Neuronal stem cell (in vitro differentiated cells): ENCODE results near the gene LSAMP. TPM values are rescaled to one million over a fixed set of nuclear protein-coding genes. Genes with fewer than 3 reads are reported as not detected.
"Not testable (repeated sequence)": the region's sequence is repeated elsewhere in the genome, so short reads cannot be mapped to it uniquely, and the experiment has no call there.

Experiments used
- DNase-seq: peaks from one replicate; pipeline ENCODE4 v3.0.0-alpha.2; 2013; ENCODE audit warnings: low spot score
- H2AFZ ChIP-seq: one replicate; pipeline ENCODE4 v1.6.1; 2013; ENCODE audit warnings: mild to moderate bottlenecking, low read length, inconsistent platforms
- H2AK5ac ChIP-seq: 2 replicates; pipeline ENCODE4 v1.6.1; 2013; ENCODE audit warnings: low read depth, mild to moderate bottlenecking, inconsistent platforms, low read length, moderate library complexity, mixed read lengths
- H2BK120ac ChIP-seq: 2 replicates; pipeline ENCODE4 v1.6.1; 2013; ENCODE audit warnings: low read depth, mild to moderate bottlenecking, inconsistent platforms, low read length, moderate library complexity, mixed read lengths
- H2BK12ac ChIP-seq: one replicate; pipeline ENCODE4 v1.6.1; 2013; ENCODE audit warnings: low read length, inconsistent platforms
- H2BK15ac ChIP-seq: 2 replicates; pipeline ENCODE4 v1.6.1; 2013; ENCODE audit warnings: mild to moderate bottlenecking, low read length, inconsistent platforms, mixed read lengths
- H2BK5ac ChIP-seq: one replicate; pipeline ENCODE4 v1.6.1; 2013; ENCODE audit warnings: inconsistent platforms, mild to moderate bottlenecking, low read length, moderate library complexity
- H3K14ac ChIP-seq: one replicate; pipeline ENCODE4 v1.6.1; 2013; ENCODE audit warnings: low read length, inconsistent platforms
- H3K18ac ChIP-seq: 2 replicates; pipeline ENCODE4 v1.6.1; 2013; ENCODE audit warnings: low read length, inconsistent platforms
- H3K23ac ChIP-seq: 2 replicates; pipeline ENCODE4 v1.6.1; 2013; ENCODE audit warnings: low read depth, mild to moderate bottlenecking, mixed read lengths, low read length, inconsistent platforms; ENCODE audit not compliant: poor library complexity
- H3K27ac ChIP-seq: replicated peaks from 3 replicates; pipeline ENCODE4 v1.5.1; 2013; ENCODE audit warnings: low read length, inconsistent platforms
- H3K27me3 ChIP-seq, 3 experiments: 2 replicates each; pipeline ENCODE4 v1.6.1; 2013; ENCODE audit warnings: low read length in 3 of 3, mild to moderate bottlenecking in 2 of 3, inconsistent platforms in 1 of 3, low read depth in 1 of 3, mixed read lengths in 1 of 3, moderate library complexity in 1 of 3; ENCODE audit not compliant: control insufficient read depth in 3 of 3, insufficient read depth in 3 of 3
- H3K36me3 ChIP-seq, 2 donors: replicated peaks in 1 of 2; 2 replicates each; pipeline ENCODE4 v1.6.1; 2013; ENCODE audit warnings: low read length in 2 of 2; ENCODE audit not compliant: control insufficient read depth in 2 of 2, insufficient read depth in 2 of 2
- H3K4ac ChIP-seq: 2 replicates; pipeline ENCODE4 v1.6.1; 2013; ENCODE audit warnings: inconsistent platforms, mild to moderate bottlenecking, low read length, moderate library complexity
- H3K4me1 ChIP-seq, 2 donors: 1 replicate in 1 of 2; 2 replicates in 1 of 2; pipeline ENCODE4 v1.6.1; 2013; ENCODE audit warnings: low read length in 2 of 2, low read depth in 1 of 2; ENCODE audit not compliant: control insufficient read depth in 2 of 2, insufficient read depth in 1 of 2
- H3K4me2 ChIP-seq: one replicate; pipeline ENCODE4 v1.6.1; 2013; ENCODE audit warnings: mild to moderate bottlenecking, low read length, inconsistent platforms; ENCODE audit not compliant: insufficient read depth, poor library complexity, severe bottlenecking
- H3K4me3 ChIP-seq, 2 donors: 2 replicates each; pipeline ENCODE4 v1.5.1; 2013; ENCODE audit warnings: low read length in 2 of 2, mild to moderate bottlenecking in 2 of 2, inconsistent platforms in 1 of 2, moderate library complexity in 1 of 2
- H3K79me1 ChIP-seq: one replicate; pipeline ENCODE4 v1.6.1; 2013; ENCODE audit warnings: low read depth, mild to moderate bottlenecking, inconsistent platforms, low read length, moderate library complexity
- H3K9ac ChIP-seq: one replicate; pipeline ENCODE4 v1.6.1; 2013; ENCODE audit warnings: mild to moderate bottlenecking, low read depth, low read length, inconsistent platforms; ENCODE audit not compliant: poor library complexity
- H3K9me3 ChIP-seq, 2 donors: replicated peaks in 1 of 2; 2 replicates each; pipeline versions ENCODE3 to v1.6.1; 2013; ENCODE audit warnings: low read length in 2 of 2, mild to moderate bottlenecking in 2 of 2, inconsistent platforms in 1 of 2, low read depth in 1 of 2, mixed read lengths in 1 of 2, moderate library complexity in 1 of 2; ENCODE audit not compliant: control insufficient read depth in 2 of 2, insufficient read depth in 1 of 2
- H4K8ac ChIP-seq: one replicate; pipeline ENCODE4 v1.6.1; 2013; ENCODE audit warnings: low read depth, mild to moderate bottlenecking, inconsistent platforms, low read length, moderate library complexity
- H4K91ac ChIP-seq: one replicate; pipeline ENCODE4 v1.6.1; 2013; ENCODE audit warnings: low read length, low read depth, mild to moderate bottlenecking, inconsistent platforms; ENCODE audit not compliant: poor library complexity
- WGBS, 2 donors: extraction: QIAGEN DNeasy Blood & Tissue Kit; methylation state at CpG; one replicate each; pipeline ENCODE4 v1.1.7; 2013; ENCODE audit warnings: missing lambda C conversion rate in 2 of 2, mixed read lengths in 1 of 2; ENCODE audit not compliant: insufficient read length in 2 of 2, insufficient replicate concordance in 1 of 2; ENCODE audit errors: extremely low coverage in 2 of 2; 5-methylcytosine and 5-hydroxymethylcytosine counted together
- small RNA-seq: library from polyadenylated mRNA; stranded (forward); fragments of <200 nt; extraction: miRNeasy Mini kit (QIAGEN cat#:217004); gene quantifications from one replicate; pipeline ENCODE3, GENCODE V24; 2013; ENCODE audit not compliant: insufficient read depth

LSAMP gene

GRCh38 chr3:115760716-115761115 is 684.6 kb downstream of the LSAMP start:
- Histone ChIP-seq H3K27me3 (no peaks in the 10 kb centered on the region), H2BK5ac (no peak overlapping the region), H3K4ac (no peak overlapping the region), H3K23ac (no peak overlapping the region), H3K4me3 (no peak overlapping the region), H3K4me1 (no peaks in the 10 kb centered on the region), H2AFZ (no peak overlapping the region), H2BK120ac (no peak overlapping the region), H3K14ac (no peak overlapping the region), H4K91ac (no peak overlapping the region), H3K18ac (no peak overlapping the region), H2BK12ac (no peak overlapping the region), H3K9me3 (no peaks in the 10 kb centered on the region), H3K9ac (peak overlapping the region; percentile 9), H3K36me3 (no peaks in the 10 kb centered on the region), H2BK15ac (no peak overlapping the region), H3K4me2 (no peak overlapping the region), H3K27ac (no peak overlapping the region), H4K8ac (no peak overlapping the region), H3K79me1 (no peaks in the 10 kb centered on the region), H2AK5ac (no peak overlapping the region)
- DNase-seq, result no peak
- no CpG with 5 or more reads among the region's 3 CpGs for WGBS, 2 donors

GRCh38 chr3:115758076-115758763 is 687.1 kb downstream of the LSAMP start:
- no peak overlapping the region for H2BK120ac ChIP-seq
- no peak overlapping the region for H2BK15ac ChIP-seq
- no peaks in the 10 kb centered on the region for H3K9me3 ChIP-seq
- WGBS, 2 donors, result no CpG with 5 or more reads among the region's 1 CpG
- no peak overlapping the region for H3K4me2 ChIP-seq
- H3K4me3 ChIP-seq, result no peak overlapping the region
- no peak overlapping the region for H4K91ac ChIP-seq
- no peak overlapping the region for H2AK5ac ChIP-seq
- H2BK5ac ChIP-seq, result no peak overlapping the region
- no peak overlapping the region for H3K4ac ChIP-seq
- no peaks in the 10 kb centered on the region for H3K4me1 ChIP-seq
- no peak overlapping the region for H4K8ac ChIP-seq
- no peak overlapping the region for H2AFZ ChIP-seq
- H3K18ac ChIP-seq, result no peak overlapping the region
- no peak for DNase-seq
- H2BK12ac ChIP-seq, result no peak overlapping the region
- H3K27me3 ChIP-seq, result no peaks in the 10 kb centered on the region
- no peak overlapping the region for H3K14ac ChIP-seq
- H3K27ac ChIP-seq, result no peak overlapping the region
- no peaks in the 10 kb centered on the region for H3K79me1 ChIP-seq
- H3K9ac ChIP-seq, result no peak overlapping the region
- H3K36me3 ChIP-seq, result no peaks in the 10 kb centered on the region
- no peak overlapping the region for H3K23ac ChIP-seq

DNA sequence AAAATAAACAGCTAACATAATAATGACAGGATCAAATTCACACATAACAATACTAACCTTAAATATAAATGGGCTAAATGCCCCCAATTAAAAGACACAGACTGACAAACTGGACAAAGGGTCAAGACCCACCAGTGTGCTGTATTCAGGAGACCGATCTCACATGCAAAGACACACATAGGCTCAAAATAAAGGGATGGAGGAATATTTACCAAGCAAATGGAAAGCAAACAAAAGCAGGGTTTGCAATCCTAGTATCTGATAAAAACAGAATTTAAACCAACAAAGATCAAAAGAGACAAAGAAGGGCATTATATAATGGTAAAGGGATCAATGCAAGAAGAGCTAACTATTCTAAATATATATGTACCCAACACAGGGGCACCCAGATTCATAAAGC is 692.3 kb downstream of the LSAMP start:
- H3K18ac ChIP-seq, result not testable (repeated sequence)

More for the DNA sequence above, 692.3 kb downstream of the LSAMP start:
- not testable (repeated sequence) for H4K91ac ChIP-seq, H2BK15ac ChIP-seq, H2BK120ac ChIP-seq, H3K9me3 ChIP-seq, H3K4me1 ChIP-seq, H3K27me3 ChIP-seq, H2BK12ac ChIP-seq, H2AK5ac ChIP-seq, H3K79me1 ChIP-seq, H3K23ac ChIP-seq, H3K27ac ChIP-seq, H3K4me2 ChIP-seq, H2AFZ ChIP-seq, H3K9ac ChIP-seq, H4K8ac ChIP-seq, H3K4me3 ChIP-seq, H2BK5ac ChIP-seq, H3K4ac ChIP-seq, H3K36me3 ChIP-seq, DNase-seq, H3K14ac ChIP-seq
- WGBS, 2 donors, result no CpG with 5 or more reads among the region's 1 CpG

Small RNA genes lying within 50 kb of the gene (small RNA-seq; reads per million reads assigned to genes)
- not detected for gene RN7SL815P
